Measurements from ENCODE around the gene FOXO4. TPM values are rescaled to one million over a fixed set of nuclear protein-coding genes. Genes with fewer than 3 reads are reported as not detected.

The FOXO4 gene
- total and polyA plus RNA-seq, 2 experiments from 2014 or later, result 1.1 to 5.2 TPM

GRCh38 chrX:71105628-71106027 lies 10.0 kb downstream of the FOXO4 start:
- no peak for TF ChIP-seq EZH2 (IDR thresholded peaks at IDR 0.05; ENCODE audit: insufficient read depth, poor library complexity, severe bottlenecking)
- TF ChIP-seq EZH2phosphoT487 (IDR thresholded peaks at IDR 0.05; ENCODE audit: insufficient read depth, low read depth), result no peak
- no peaks in the 10 kb centered on the region for H4K20me1 ChIP-seq (ENCODE audit: insufficient read depth)
- no peaks in the 10 kb centered on the region for H3K9me3 ChIP-seq (ENCODE audit: low read depth)
- no peak overlapping the region for H3K4me3 ChIP-seq
- no peaks in the 10 kb centered on the region for H3K36me3 ChIP-seq (ENCODE audit: low read depth)
- H3K4me1 ChIP-seq (ENCODE audit: insufficient read depth), result no peaks in the 10 kb centered on the region
- H3K9ac ChIP-seq, result no peak overlapping the region
- WGBS, 2 experiments (ENCODE audit: low coverage in 1 of 2, low lambda C conversion rate in 2 of 2, missing lambda C conversion rate in 2 of 2), result 94 to 100% methylated on average over 3 of the region's 3 CpGs
- H3K27me3 ChIP-seq (replicated peaks; ENCODE audit: insufficient read depth), result no peaks in the 10 kb centered on the region
- no peaks in the 10 kb centered on the region for H3K9me2 ChIP-seq (ENCODE audit: insufficient read depth)
- H3K79me2 ChIP-seq (ENCODE audit: insufficient read depth), result no peaks in the 10 kb centered on the region
- in situ Hi-C loops (cut with MboI), result no loop called here
- H3F3A ChIP-seq (ENCODE audit: insufficient read depth), result no peaks in the 10 kb centered on the region
- no peak overlapping the region for H2AFZ ChIP-seq
- no peak overlapping the region for H3K27ac ChIP-seq
- DNase-seq, result no peak
- no peak overlapping the region for H3K4me2 ChIP-seq (ENCODE audit: unreplicated experiment)

GRCh38 chrX:71106427-71106826 lies 10.8 kb downstream of the FOXO4 start, which contains the start of gene CXorf65:
Gene CXorf65 (minus strand): TSS chrX:71106740. CDS start chrX:71106556, 184 bp downstream.
- no peaks in the 10 kb centered on the region for H3K36me3 ChIP-seq (ENCODE audit: low read depth)
- no peak for DNase-seq
- H2AFZ ChIP-seq, result no peak within 1 kb of the TSS
- no peaks in the 10 kb centered on the region for H3K9me2 ChIP-seq (ENCODE audit: insufficient read depth)
- no peaks in the 10 kb centered on the region for H3F3A ChIP-seq (ENCODE audit: insufficient read depth)
- no peaks in the 10 kb centered on the region for H3K4me1 ChIP-seq (ENCODE audit: insufficient read depth)
- H3K79me2 ChIP-seq (ENCODE audit: insufficient read depth), result no peaks in the 10 kb centered on the region
- in situ Hi-C loops (cut with MboI), result no loop called here
- 70 to 82% methylated on average over 1 of the region's 1 CpG for WGBS, 2 experiments (ENCODE audit: low coverage in 1 of 2, low lambda C conversion rate in 2 of 2, missing lambda C conversion rate in 2 of 2)
- TF ChIP-seq EZH2phosphoT487 (IDR thresholded peaks at IDR 0.05; ENCODE audit: insufficient read depth, low read depth), result no peak
- no peak for TF ChIP-seq EZH2 (IDR thresholded peaks at IDR 0.05; ENCODE audit: insufficient read depth, poor library complexity, severe bottlenecking)
- H3K4me2 ChIP-seq (ENCODE audit: unreplicated experiment), result no peak within 1 kb of the TSS
- no peak within 1 kb of the TSS for H3K9ac ChIP-seq
- no peak within 1 kb of the TSS for H3K27ac ChIP-seq
- H3K27me3 ChIP-seq (replicated peaks; ENCODE audit: insufficient read depth), result no peaks in the 10 kb centered on the region
- H3K9me3 ChIP-seq (ENCODE audit: low read depth), result no peaks in the 10 kb centered on the region
- no peaks in the 10 kb centered on the region for H4K20me1 ChIP-seq (ENCODE audit: insufficient read depth)
- H3K4me3 ChIP-seq, result no peak within 1 kb of the TSS

GRCh38 chrX:71107245-71107644 lies 11.6 kb downstream of the FOXO4 start:
- in situ Hi-C loops (cut with MboI), result no loop called here
- no peaks in the 10 kb centered on the region for H3K27me3 ChIP-seq (replicated peaks; ENCODE audit: insufficient read depth)
- WGBS, 2 experiments (ENCODE audit: low coverage in 1 of 2, low lambda C conversion rate in 2 of 2, missing lambda C conversion rate in 2 of 2), result 50 to 53% methylated on average over 4 of the region's 4 CpGs
- no peak overlapping the region for H2AFZ ChIP-seq
- no peak overlapping the region for H3K4me2 ChIP-seq (ENCODE audit: unreplicated experiment)
- no peak overlapping the region for H3K27ac ChIP-seq
- H3K79me2 ChIP-seq (ENCODE audit: insufficient read depth), result no peaks in the 10 kb centered on the region
- H3K4me3 ChIP-seq, result no peak overlapping the region
- TF ChIP-seq EZH2phosphoT487 (IDR thresholded peaks at IDR 0.05; ENCODE audit: insufficient read depth, low read depth) (no peak), EZH2 (IDR thresholded peaks at IDR 0.05; ENCODE audit: insufficient read depth, poor library complexity, severe bottlenecking) (no peak)
- no peaks in the 10 kb centered on the region for H3K9me3 ChIP-seq (ENCODE audit: low read depth)
- no peaks in the 10 kb centered on the region for H3K36me3 ChIP-seq (ENCODE audit: low read depth)
- no peaks in the 10 kb centered on the region for H4K20me1 ChIP-seq (ENCODE audit: insufficient read depth)
- no peaks in the 10 kb centered on the region for H3F3A ChIP-seq (ENCODE audit: insufficient read depth)
- H3K9ac ChIP-seq, result no peak overlapping the region
- no peaks in the 10 kb centered on the region for H3K9me2 ChIP-seq (ENCODE audit: insufficient read depth)
- H3K4me1 ChIP-seq (ENCODE audit: insufficient read depth), result no peaks in the 10 kb centered on the region
- no peak for DNase-seq

- no peaks in the 10 kb centered on the region for H3F3A ChIP-seq (ENCODE audit: insufficient read depth)
- in situ Hi-C loops (cut with MboI), result no loop called here
- TF ChIP-seq EZH2 (IDR thresholded peaks at IDR 0.05; ENCODE audit: insufficient read depth, poor library complexity, severe bottlenecking) (no peak), EZH2phosphoT487 (IDR thresholded peaks at IDR 0.05; ENCODE audit: insufficient read depth, low read depth) (no peak)
- H3K79me2 ChIP-seq (ENCODE audit: insufficient read depth), result no peaks in the 10 kb centered on the region
- H3K9me2 ChIP-seq (ENCODE audit: insufficient read depth), result no peaks in the 10 kb centered on the region
- DNase-seq, result no peak
- no peak overlapping the region for H3K4me3 ChIP-seq
- no peaks in the 10 kb centered on the region for H3K27me3 ChIP-seq (replicated peaks; ENCODE audit: insufficient read depth)
- no peaks in the 10 kb centered on the region for H3K9me3 ChIP-seq (ENCODE audit: low read depth)
- no peak overlapping the region for H3K27ac ChIP-seq
- 40 to 45% methylated on average over 9 of the region's 9 CpGs for WGBS, 2 experiments (ENCODE audit: low coverage in 1 of 2, low lambda C conversion rate in 2 of 2, missing lambda C conversion rate in 2 of 2)
- no peaks in the 10 kb centered on the region for H3K36me3 ChIP-seq (ENCODE audit: low read depth)
- H2AFZ ChIP-seq, result no peak overlapping the region
- no peak overlapping the region for H3K4me2 ChIP-seq (ENCODE audit: unreplicated experiment)
- H3K9ac ChIP-seq, result no peak overlapping the region
- no peaks in the 10 kb centered on the region for H3K4me1 ChIP-seq (ENCODE audit: insufficient read depth)
- no peaks in the 10 kb centered on the region for H4K20me1 ChIP-seq (ENCODE audit: insufficient read depth)
These were observed 12.2 kb downstream of the FOXO4 start for GRCh38 chrX:71107762-71108360.
